SK-N-SH (cell line): ENCODE data around the gene NFX1. TPM values are rescaled to one million over a fixed set of nuclear protein-coding genes. Genes with fewer than 3 reads are reported as not detected.

Experiments used
- CTCF ChIA-PET: fragments of 300-600, 350-600 bp; formaldehyde crosslinking; extraction: SDS; loops from one replicate; lab custom pipeline; 2021; lab: Yijun Ruan, JAX
- POLR2A ChIA-PET: fragments of 350-600 bp; sonication (Branson Sonifier 250); formaldehyde crosslinking; extraction: SDS; loops from one replicate; lab custom pipeline; 2020; ENCODE audit warnings: antibody characterized with exemption, inconsistent platforms; lab: Yijun Ruan, JAX
- DNase-seq: peaks from one replicate; pipeline ENCODE4 v3.0.0; 2012
- H2AFZ ChIP-seq: fragments of 200-600 bp; sonication (generic); 2 replicates; pipeline ENCODE4 v1.8.1; 2016; ENCODE audit warnings: antibody characterized with exemption, mild to moderate bottlenecking, low read depth
- H3F3A ChIP-seq: fragments of 200-600 bp; sonication (generic); replicated peaks from 2 replicates; pipeline ENCODE3; 2016; ENCODE audit warnings: antibody characterized with exemption, mild to moderate bottlenecking; ENCODE audit not compliant: insufficient read depth
- H3K27ac ChIP-seq, 2 experiments: fragments of 200-500 bp in 1 of 2; fragments of 200-600 bp in 1 of 2; sonication (Bioruptor generic) in 1 of 2; sonication (generic), shearing (Covaris generic) in 1 of 2; 2 replicates each; pipeline versions ENCODE4 v1.5.1 to v1.6.1; 2014 to 2016; ENCODE audit warnings: low read depth in 2 of 2, inconsistent platforms in 1 of 2, low read length in 1 of 2, mild to moderate bottlenecking in 1 of 2, mixed read lengths in 1 of 2
- H3K27me3 ChIP-seq: fragments of 200-600 bp; sonication (generic), shearing (Covaris generic); 2 replicates; pipeline ENCODE4 v1.6.1; 2016; ENCODE audit warnings: mixed run types; ENCODE audit not compliant: insufficient read depth
- H3K36me3 ChIP-seq, 2 experiments: fragments of 200-500 bp in 1 of 2; fragments of 200-600 bp in 1 of 2; sonication (Bioruptor generic) in 1 of 2; sonication (generic) in 1 of 2; replicated peaks in 1 of 2; 2 replicates each; pipeline versions ENCODE3 to v1.5.1; 2014 to 2016; ENCODE audit warnings: low read length in 1 of 2, mild to moderate bottlenecking in 1 of 2; ENCODE audit not compliant: insufficient read depth in 2 of 2, control insufficient read depth in 1 of 2
- H3K4me1 ChIP-seq, 2 experiments: fragments of 200-500 bp in 1 of 2; fragments of 200-600 bp in 1 of 2; sonication (Bioruptor generic) in 1 of 2; sonication (generic), shearing (Covaris generic) in 1 of 2; 2 replicates each; pipeline versions ENCODE4 v1.5.1 to v1.6.1; 2014 to 2016; ENCODE audit warnings: low read depth in 1 of 2, low read length in 1 of 2, mixed run types in 1 of 2; ENCODE audit not compliant: insufficient read depth in 2 of 2, control insufficient read depth in 1 of 2
- H3K4me2 ChIP-seq: fragments of 200-600 bp; sonication (generic), shearing (Covaris generic); 2 replicates; pipeline ENCODE4 v1.6.1; 2017; ENCODE audit warnings: mixed run types
- H3K4me3 ChIP-seq, 2 experiments: fragments of 200-500 bp in 1 of 2; fragments of 200-600 bp in 1 of 2; sonication (Bioruptor generic) in 1 of 2; sonication (generic), shearing (Covaris generic) in 1 of 2; 2 replicates each; pipeline versions ENCODE4 v1.5.1 to v1.8.1; 2014 to 2016; ENCODE audit warnings: low read depth in 2 of 2, inconsistent platforms in 1 of 2, low read length in 1 of 2, mild to moderate bottlenecking in 1 of 2, mixed read lengths in 1 of 2, moderate library complexity in 1 of 2
- H3K79me2 ChIP-seq: fragments of 200-600 bp; sonication (generic); 2 replicates; pipeline ENCODE4 v1.8.1; 2017; ENCODE audit warnings: mild to moderate bottlenecking; ENCODE audit not compliant: insufficient read depth
- H3K9ac ChIP-seq: fragments of 200-600 bp; sonication (generic); 2 replicates; pipeline ENCODE4 v1.6.1; 2017; ENCODE audit warnings: mixed run types
- H3K9me2 ChIP-seq: fragments of 200-600 bp; sonication (generic); 2 replicates; pipeline ENCODE4 v1.6.1; 2017; ENCODE audit warnings: mixed run types
- H3K9me3 ChIP-seq: fragments of 200-600 bp; sonication (generic); 2 replicates; pipeline ENCODE4 v1.6.1; 2017; ENCODE audit warnings: mixed run types, mild to moderate bottlenecking, moderate library complexity
- H4K20me1 ChIP-seq: fragments of 200-600 bp; sonication (generic); 2 replicates; pipeline ENCODE4 v1.6.1; 2017; ENCODE audit warnings: mild to moderate bottlenecking, mixed run types; ENCODE audit not compliant: insufficient read depth
- CHD2 ChIP-seq: fragments of 150-350 bp; IDR thresholded peaks from 2 replicates; pipeline ENCODE4 v1.6.1; 2018; ENCODE audit warnings: low read length; ENCODE audit not compliant: partially characterized antibody
- EP300 ChIP-seq, 2 experiments: IDR thresholded peaks; 2 replicates each; pipeline versions ENCODE4 v1.4.0 to v1.6.1; 2012; ENCODE audit warnings: borderline replicate concordance in 1 of 2, low read depth in 1 of 2, low read length in 1 of 2
- GABPA ChIP-seq: IDR thresholded peaks from 2 replicates; pipeline ENCODE4 v1.4.0; 2012; ENCODE audit warnings: low read depth, mild to moderate bottlenecking
- GATA2 ChIP-seq: sonication (generic); formaldehyde crosslinking; IDR thresholded peaks from 2 replicates; pipeline ENCODE4 v1.5.0; 2020; ENCODE audit warnings: mild to moderate bottlenecking, missing genetic modification reagents
- MEF2A ChIP-seq: IDR thresholded peaks from 2 replicates; pipeline ENCODE4 v1.4.0; 2012; ENCODE audit warnings: low read depth, borderline replicate concordance
- MXI1 ChIP-seq: IDR thresholded peaks from 2 replicates; pipeline ENCODE4 v1.6.1; 2012; ENCODE audit warnings: mild to moderate bottlenecking, low read depth, low read length, improper control_type of control experiment
- NRF1 ChIP-seq: IDR thresholded peaks from 2 replicates; pipeline ENCODE4 v1.6.1; 2012; ENCODE audit warnings: low read depth, mild to moderate bottlenecking, low read length
- RAD21 ChIP-seq: IDR thresholded peaks from 2 replicates; pipeline ENCODE4 v1.6.1; 2012; ENCODE audit warnings: mild to moderate bottlenecking, low read length
- RFX5 ChIP-seq: IDR thresholded peaks from 2 replicates; pipeline ENCODE4 v1.6.1; 2012; ENCODE audit warnings: mild to moderate bottlenecking, improper control_type of control experiment, low read length
- SMC3 ChIP-seq: IDR thresholded peaks from 2 replicates; pipeline ENCODE4 v1.6.1; 2012; ENCODE audit warnings: low read depth, low read length, improper control_type of control experiment
- TCF12 ChIP-seq: IDR thresholded peaks from 2 replicates; pipeline ENCODE4 v1.4.0; 2012
- TEAD4 ChIP-seq: IDR thresholded peaks from 2 replicates; pipeline ENCODE4 v1.4.0; 2012; ENCODE audit warnings: mild to moderate bottlenecking, borderline replicate concordance; ENCODE audit not compliant: insufficient read depth
- YY1 ChIP-seq: IDR thresholded peaks from 2 replicates; pipeline ENCODE4 v1.4.0; 2012; ENCODE audit warnings: low read depth, mild to moderate bottlenecking
- WGBS: methylation state at CpG from one replicate; pipeline ENCODE4 v1.1.6; 2017; ENCODE audit warnings: low lambda C conversion rate; 5-methylcytosine and 5-hydroxymethylcytosine counted together
- polyA plus RNA-seq, 3 experiments: library from polyadenylated mRNA; depleted of rRNA; stranded (reverse); fragments of >200 nt; gene quantifications; 2 replicates each; pipeline ENCODE4 v1.2.3, GENCODE V29; 2012
- TF ChIP-seq, protein P1 (sequence below): IDR thresholded peaks from 2 replicates; pipeline ENCODE4 v1.6.1; 2012; ENCODE audit warnings: mild to moderate bottlenecking, low read depth, low read length, moderate library complexity
- TF ChIP-seq, protein P2 (sequence below): fragments of 200-600 bp; sonication (generic); IDR thresholded peaks from 2 replicates; pipeline ENCODE4 v1.6.1; 2017; ENCODE audit warnings: antibody characterized with exemption, mild to moderate bottlenecking, moderate library complexity

Gene NFX1
- polyA plus RNA-seq, 1 of the 3 experiments (the other 2 are of a cell fraction), result 19.6 TPM

DNA sequence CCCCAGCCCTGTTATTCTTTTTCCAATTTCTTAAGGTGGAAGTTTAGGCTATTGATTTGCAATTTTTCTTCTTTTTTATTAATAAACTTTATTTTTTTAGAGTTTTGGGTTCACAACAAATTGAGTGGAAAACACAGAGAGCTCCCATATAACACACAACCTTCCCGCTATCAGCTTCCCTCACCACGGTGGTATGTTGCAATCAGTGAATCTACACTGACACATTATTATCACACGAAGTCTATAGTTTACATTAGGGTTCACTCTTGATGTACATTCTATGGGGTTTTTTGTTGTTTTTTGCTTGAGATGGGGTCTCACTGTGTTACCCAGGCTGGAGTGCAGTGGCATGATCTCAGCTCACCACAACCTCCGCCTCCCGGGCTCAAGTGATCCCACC lies 4.8 kb upstream of the NFX1 start:
- H2AFZ ChIP-seq, result no peak overlapping the region
- H3K4me2 ChIP-seq, result no peak overlapping the region
- ChIA-PET CTCF (interaction anchor here (0.8 to 1.1 kb wide), 4 partner anchors 9 to 59 kb away, joined by 3 to 4 read pairs (median 3); no protein-coding TSS in a partner anchor), POLR2A (no interaction called here)
- WGBS, result 92% methylated on average over 5 of the region's 5 CpGs
- no peaks in the 10 kb centered on the region for H3K9me3 ChIP-seq
- no peaks in the 10 kb centered on the region for H3K9me2 ChIP-seq
- peaks cover 25 to 30% of the 10 kb centered on the region in 2 experiments for H3K36me3 ChIP-seq
- H3K79me2 ChIP-seq, result peaks cover 1% of the 10 kb centered on the region; the same call in 1 of the 2 replicates
- peaks cover 0 to 4% of the 10 kb centered on the region in 2 experiments; a peak in 1 of 4 replicates for H3K4me1 ChIP-seq
- no peak overlapping the region for H3K4me3 ChIP-seq
- H3F3A ChIP-seq, result peaks cover 38% of the 10 kb centered on the region
- H4K20me1 ChIP-seq, result no peaks in the 10 kb centered on the region
- no peak for DNase-seq
- H3K27me3 ChIP-seq, result no peaks in the 10 kb centered on the region
- no peak overlapping the region for H3K27ac ChIP-seq
- no peak for TF ChIP-seq EP300 (IDR thresholded peaks at IDR 0.05; ENCODE audit: borderline replicate concordance in 1 of 2, low read depth in 1 of 2, low read length in 1 of 2)
- no peak for TF ChIP-seq TEAD4
- no peak for TF ChIP-seq GABPA
- TF ChIP-seq RFX5, result no peak
- TF ChIP-seq NRF1, result no peak
- TF ChIP-seq, protein P1, sequence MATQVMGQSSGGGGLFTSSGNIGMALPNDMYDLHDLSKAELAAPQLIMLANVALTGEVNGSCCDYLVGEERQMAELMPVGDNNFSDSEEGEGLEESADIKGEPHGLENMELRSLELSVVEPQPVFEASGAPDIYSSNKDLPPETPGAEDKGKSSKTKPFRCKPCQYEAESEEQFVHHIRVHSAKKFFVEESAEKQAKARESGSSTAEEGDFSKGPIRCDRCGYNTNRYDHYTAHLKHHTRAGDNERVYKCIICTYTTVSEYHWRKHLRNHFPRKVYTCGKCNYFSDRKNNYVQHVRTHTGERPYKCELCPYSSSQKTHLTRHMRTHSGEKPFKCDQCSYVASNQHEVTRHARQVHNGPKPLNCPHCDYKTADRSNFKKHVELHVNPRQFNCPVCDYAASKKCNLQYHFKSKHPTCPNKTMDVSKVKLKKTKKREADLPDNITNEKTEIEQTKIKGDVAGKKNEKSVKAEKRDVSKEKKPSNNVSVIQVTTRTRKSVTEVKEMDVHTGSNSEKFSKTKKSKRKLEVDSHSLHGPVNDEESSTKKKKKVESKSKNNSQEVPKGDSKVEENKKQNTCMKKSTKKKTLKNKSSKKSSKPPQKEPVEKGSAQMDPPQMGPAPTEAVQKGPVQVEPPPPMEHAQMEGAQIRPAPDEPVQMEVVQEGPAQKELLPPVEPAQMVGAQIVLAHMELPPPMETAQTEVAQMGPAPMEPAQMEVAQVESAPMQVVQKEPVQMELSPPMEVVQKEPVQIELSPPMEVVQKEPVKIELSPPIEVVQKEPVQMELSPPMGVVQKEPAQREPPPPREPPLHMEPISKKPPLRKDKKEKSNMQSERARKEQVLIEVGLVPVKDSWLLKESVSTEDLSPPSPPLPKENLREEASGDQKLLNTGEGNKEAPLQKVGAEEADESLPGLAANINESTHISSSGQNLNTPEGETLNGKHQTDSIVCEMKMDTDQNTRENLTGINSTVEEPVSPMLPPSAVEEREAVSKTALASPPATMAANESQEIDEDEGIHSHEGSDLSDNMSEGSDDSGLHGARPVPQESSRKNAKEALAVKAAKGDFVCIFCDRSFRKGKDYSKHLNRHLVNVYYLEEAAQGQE, result no peak
- no peak overlapping the region for H3K9ac ChIP-seq

DNA sequence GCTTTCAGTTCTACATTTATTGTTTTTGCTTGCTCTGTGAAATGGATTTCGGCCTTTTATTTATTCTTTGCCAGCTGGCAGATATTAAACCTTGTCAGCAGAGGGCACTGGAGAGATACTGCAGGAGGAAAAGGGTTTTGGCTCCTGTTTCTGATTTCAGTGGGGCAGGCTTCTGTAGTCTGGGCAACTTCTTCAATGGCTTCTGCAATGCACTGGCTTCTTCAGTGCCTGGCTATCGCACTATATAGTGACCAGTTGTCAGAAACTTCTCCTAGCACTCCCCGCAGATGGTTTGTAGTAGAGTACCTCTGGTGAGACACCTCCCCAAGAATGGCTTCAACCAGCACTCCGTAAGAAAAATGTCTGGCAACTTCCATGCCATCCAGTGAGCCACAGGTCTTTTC lies 3.2 kb upstream of the NFX1 start:
- H3K27me3 ChIP-seq, result no peaks in the 10 kb centered on the region
- H3K36me3 ChIP-seq, result peaks cover 14 to 16% of the 10 kb centered on the region in 2 experiments
- CTCF ChIA-PET, result interaction anchor here (0.6 to 2.2 kb wide), 18 partner anchors 9 to 210 kb away, joined by 3 to 11 read pairs (median 4); partner anchors contain the start of genes BAG1 and CHMP5
- no peak overlapping the region for H3K9ac ChIP-seq
- TF ChIP-seq TCF12 (peak; percentile 20; the same call in 1 of the 2 replicates), GATA2 (CRISPR knock-in tag) (no peak), RFX5 (0 out of 2 replicates have a peak, but pooled peaks have one; percentile 36), MEF2A (no peak), CHD2 (no peak), SMC3 (peak; percentile 64), RAD21 (peak; percentile 77), MXI1 (no peak), YY1 (0 out of 2 replicates have a peak, but pooled peaks have one; percentile 14)
- TF ChIP-seq, protein P2, sequence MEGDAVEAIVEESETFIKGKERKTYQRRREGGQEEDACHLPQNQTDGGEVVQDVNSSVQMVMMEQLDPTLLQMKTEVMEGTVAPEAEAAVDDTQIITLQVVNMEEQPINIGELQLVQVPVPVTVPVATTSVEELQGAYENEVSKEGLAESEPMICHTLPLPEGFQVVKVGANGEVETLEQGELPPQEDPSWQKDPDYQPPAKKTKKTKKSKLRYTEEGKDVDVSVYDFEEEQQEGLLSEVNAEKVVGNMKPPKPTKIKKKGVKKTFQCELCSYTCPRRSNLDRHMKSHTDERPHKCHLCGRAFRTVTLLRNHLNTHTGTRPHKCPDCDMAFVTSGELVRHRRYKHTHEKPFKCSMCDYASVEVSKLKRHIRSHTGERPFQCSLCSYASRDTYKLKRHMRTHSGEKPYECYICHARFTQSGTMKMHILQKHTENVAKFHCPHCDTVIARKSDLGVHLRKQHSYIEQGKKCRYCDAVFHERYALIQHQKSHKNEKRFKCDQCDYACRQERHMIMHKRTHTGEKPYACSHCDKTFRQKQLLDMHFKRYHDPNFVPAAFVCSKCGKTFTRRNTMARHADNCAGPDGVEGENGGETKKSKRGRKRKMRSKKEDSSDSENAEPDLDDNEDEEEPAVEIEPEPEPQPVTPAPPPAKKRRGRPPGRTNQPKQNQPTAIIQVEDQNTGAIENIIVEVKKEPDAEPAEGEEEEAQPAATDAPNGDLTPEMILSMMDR, result peak; percentile 82
- peaks cover 17% of the 10 kb centered on the region for H3K79me2 ChIP-seq
- no peak overlapping the region for H3K4me3 ChIP-seq
- DNase-seq, result peak; percentile 65
- POLR2A ChIA-PET, result no interaction called here
- no peaks in the 10 kb centered on the region for H3K9me2 ChIP-seq
- H3K27ac ChIP-seq, result peak overlapping the region in 1 of 2 experiments; percentile 43; a peak in 1 of 4 replicates
- no peak overlapping the region for H3K4me2 ChIP-seq
- H2AFZ ChIP-seq, result no peak overlapping the region
- no peaks in the 10 kb centered on the region for H4K20me1 ChIP-seq
- peaks cover 31% of the 10 kb centered on the region for H3F3A ChIP-seq
- 32% methylated on average over 2 of the region's 4 CpGs for WGBS
- peaks cover 0 to 9% of the 10 kb centered on the region in 2 experiments; a peak in 2 of 4 replicates for H3K4me1 ChIP-seq
- no peaks in the 10 kb centered on the region for H3K9me3 ChIP-seq
